C4-2B (cell line): ENCODE measurements around the gene ST8SIA4.

Experiments used
- CTCF ChIP-seq: fragments of 450-650 bp; conservative IDR thresholded peaks from 2 replicates; pipeline ENCODE4 v1.5.1; 2017; ENCODE audit warnings: mild to moderate bottlenecking
- ZFX ChIP-seq: fragments of 450-650 bp; IDR thresholded peaks from 2 replicates; pipeline ENCODE4 v1.6.1; 2017

DNA sequence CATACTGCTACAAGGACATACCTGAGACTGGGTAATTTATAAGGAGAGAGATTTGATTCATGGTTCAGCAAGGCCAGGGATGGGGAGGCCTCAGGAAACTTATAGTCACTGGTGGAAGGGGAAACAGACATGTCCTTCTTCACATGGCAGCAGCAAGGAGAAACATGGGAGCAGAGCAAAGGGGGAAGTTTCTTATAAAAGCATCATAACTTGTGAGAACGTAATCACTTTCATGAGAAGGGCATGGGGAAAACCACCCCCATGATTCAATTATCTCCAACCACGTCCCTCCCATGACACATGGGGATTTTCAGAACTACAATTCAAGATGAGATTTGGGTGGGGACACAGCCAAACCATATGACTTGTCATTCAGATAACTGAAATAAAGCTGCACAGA, 100.9 kb downstream of the ST8SIA4 start:
- no peak for TF ChIP-seq CTCF
- TF ChIP-seq ZFX, result no peak
